HG02870 (cell line): ENCODE results near the gene GUCY1B1.
"Not testable (repeated sequence)": the region's sequence is repeated elsewhere in the genome, so short reads cannot be mapped to it uniquely, and the experiment has no call there.

Source experiments
- ATAC-seq: cut with Tn5 transposase; IDR thresholded peaks from one replicate; pipeline ENCODE4 v1.9.1; 2021; ENCODE audit warnings: mild to moderate bottlenecking, moderate library complexity; ENCODE audit not compliant: unreplicated experiment

The GUCY1B1 gene

GRCh38 chr4:155797581-155797980, 38.8 kb downstream of the GUCY1B1 start:
- ATAC-seq: not testable (repeated sequence)

GRCh38 chr4:155799116-155799793, 40.4 kb downstream of the GUCY1B1 start:
- no peak for ATAC-seq

- no peak for ATAC-seq
Measured at GRCh38 chr4:155799794-155800123, 40.9 kb downstream of the GUCY1B1 start.

- no peak for ATAC-seq
Measured at GRCh38 chr4:155800685-155801343, 42.0 kb downstream of the GUCY1B1 start.

GRCh38 chr4:155802190-155802959, 43.6 kb downstream of the GUCY1B1 start:
- no peak for ATAC-seq

GRCh38 chr4:155805016-155805415, 46.2 kb downstream of the GUCY1B1 start:
- ATAC-seq: no peak

- no peak for ATAC-seq
Measured at GRCh38 chr4:155807021-155807420, 48.2 kb downstream of the GUCY1B1 start.

GRCh38 chr4:155809835-155810234, 51.0 kb downstream of the GUCY1B1 start:
- peak; percentile 98 for ATAC-seq

GRCh38 chr4:155811083-155811482, 52.3 kb downstream of the GUCY1B1 start:
- ATAC-seq: no peak

- no peak for ATAC-seq
Measured at GRCh38 chr4:155818639-155819038, 59.8 kb downstream of the GUCY1B1 start.

GRCh38 chr4:155819066-155819465, 60.2 kb downstream of the GUCY1B1 start:
- no peak for ATAC-seq

GRCh38 chr4:155820887-155821518, 62.2 kb downstream of the GUCY1B1 start:
- no peak for ATAC-seq

- no peak for ATAC-seq
Measured at GRCh38 chr4:155822572-155822971, 63.8 kb downstream of the GUCY1B1 start.

- ATAC-seq: no peak
Measured at GRCh38 chr4:155828628-155829027, 69.8 kb downstream of the GUCY1B1 start.

GRCh38 chr4:155832664-155833063, 73.8 kb downstream of the GUCY1B1 start:
- no peak for ATAC-seq

GRCh38 chr4:155837203-155837796, 78.5 kb downstream of the GUCY1B1 start:
- peak; percentile 57 for ATAC-seq

- ATAC-seq: no peak
Measured at GRCh38 chr4:155842080-155842479, 83.3 kb downstream of the GUCY1B1 start.

GRCh38 chr4:155846929-155847328, 88.1 kb downstream of the GUCY1B1 start:
- ATAC-seq: no peak

- no peak for ATAC-seq
Measured at GRCh38 chr4:155849042-155849441, 90.2 kb downstream of the GUCY1B1 start.

GRCh38 chr4:155853189-155853588, 94.4 kb downstream of the GUCY1B1 start:
- no peak for ATAC-seq

GRCh38 chr4:155854582-155855226, 95.9 kb downstream of the GUCY1B1 start:
- ATAC-seq: no peak
